H1 (cell line): ENCODE data around the gene NLRC3.

Experiments used
- CHD1 ChIP-seq: IDR thresholded peaks from 2 replicates; pipeline ENCODE4 v1.6.1; 2012; ENCODE audit warnings: low read depth, low read length, improper control_type of control experiment
- CTCF ChIP-seq, 3 experiments: IDR thresholded peaks; 1 replicate in 2 of 3; 2 replicates in 1 of 3; pipeline versions ENCODE4 v1.5.1 to v1.6.1; 2011; ENCODE audit warnings: low read length in 3 of 3, mild to moderate bottlenecking in 3 of 3, inconsistent platforms in 2 of 3, low read depth in 1 of 3, moderate library complexity in 1 of 3; ENCODE audit not compliant: insufficient read depth in 1 of 3; ENCODE audit errors: control extremely low read depth in 1 of 3
- GABPA ChIP-seq: IDR thresholded peaks from 2 replicates; pipeline ENCODE4 v1.6.1; 2011; ENCODE audit warnings: mild to moderate bottlenecking, low read length, moderate library complexity, borderline replicate concordance; ENCODE audit not compliant: insufficient read depth
- TAF1 ChIP-seq: IDR thresholded peaks from 2 replicates; pipeline ENCODE4 v1.6.1; 2011; ENCODE audit warnings: mild to moderate bottlenecking, low read depth, low read length
- TF ChIP-seq, protein P1 (sequence below): IDR thresholded peaks from 2 replicates; pipeline ENCODE4 v1.6.1; 2012; ENCODE audit warnings: inconsistent platforms

DNA sequence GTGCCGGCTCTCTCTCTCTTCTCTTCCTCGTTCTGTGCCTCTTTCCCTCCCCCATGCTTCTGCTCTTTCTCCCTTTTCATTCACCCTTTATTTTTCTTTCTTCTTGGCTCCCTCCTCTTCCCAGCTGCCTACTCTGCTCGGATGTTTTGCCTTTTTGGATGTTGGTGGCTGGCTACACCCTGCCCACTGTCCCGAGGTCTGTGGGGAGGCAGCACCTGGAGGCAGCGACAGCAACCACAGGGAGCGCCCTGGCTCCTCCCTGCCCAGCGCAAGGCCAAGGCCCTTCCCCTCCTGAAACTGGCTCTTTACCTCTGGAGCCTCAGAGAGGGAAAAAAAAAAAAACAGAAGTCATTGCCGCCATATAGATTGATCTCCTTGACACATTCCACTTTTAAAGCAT lies 56.4 kb downstream of the NLRC3 start:
- TF ChIP-seq GABPA (no peak), TAF1 (no peak), CHD1 (no peak), CTCF (IDR thresholded peaks at IDR 0.05; ENCODE audit: control extremely low read depth in 1 of 3, insufficient read depth in 1 of 3, low read depth in 1 of 3, low read length in 3 of 3) (peak; percentile 11 to 21 (median 11); a peak in 3 of 4 replicates)
- TF ChIP-seq, protein P1, sequence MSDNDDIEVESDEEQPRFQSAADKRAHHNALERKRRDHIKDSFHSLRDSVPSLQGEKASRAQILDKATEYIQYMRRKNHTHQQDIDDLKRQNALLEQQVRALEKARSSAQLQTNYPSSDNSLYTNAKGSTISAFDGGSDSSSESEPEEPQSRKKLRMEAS, result no peak
